NCI-H748 (cell line): ENCODE measurements around the gene UBE2E1.
A peak's percentile ranks its signal among the peaks of the same experiment; 100 is the strongest.
"Not testable (repeated sequence)": the region's sequence is repeated elsewhere in the genome, so short reads cannot be mapped to it uniquely, and the experiment has no call there.

Source experiments
- DNase-seq: peaks from one replicate; lab custom pipeline; 2025; ENCODE audit not compliant: unreplicated experiment; lab: John Stamatoyannopoulos, UW

Gene UBE2E1

GRCh38 chr3:23875113-23875725 lies 69.5 kb downstream of the UBE2E1 start:
- DNase-seq, result no peak

- DNase-seq, result no peak
Measured at GRCh38 chr3:23876923-23877322, 71.2 kb downstream of the UBE2E1 start.

GRCh38 chr3:23877329-23877980 lies 71.7 kb downstream of the UBE2E1 start:
- no peak for DNase-seq

- DNase-seq, result no peak
Measured at GRCh38 chr3:23879485-23879884, 73.7 kb downstream of the UBE2E1 start.

- peak; percentile 4 for DNase-seq
Measured at GRCh38 chr3:23880703-23881339, 75.1 kb downstream of the UBE2E1 start.

GRCh38 chr3:23881993-23882392 lies 76.2 kb downstream of the UBE2E1 start:
- DNase-seq, result not testable (repeated sequence)

- no peak for DNase-seq
Measured at GRCh38 chr3:23882487-23882918, 76.7 kb downstream of the UBE2E1 start.

GRCh38 chr3:23884481-23884880 lies 78.7 kb downstream of the UBE2E1 start:
- DNase-seq, result no peak

GRCh38 chr3:23885210-23885609 lies 79.5 kb downstream of the UBE2E1 start:
- DNase-seq, result no peak

GRCh38 chr3:23886311-23886710 lies 80.6 kb downstream of the UBE2E1 start:
- no peak for DNase-seq

- DNase-seq, result peak; percentile 5
Measured at GRCh38 chr3:23888617-23889228, 83.0 kb downstream of the UBE2E1 start.

- DNase-seq, result no peak
Measured at GRCh38 chr3:23889386-23889785, 83.6 kb downstream of the UBE2E1 start.

GRCh38 chr3:23889950-23890349 lies 84.2 kb downstream of the UBE2E1 start:
- DNase-seq, result no peak

- no peak for DNase-seq
Measured at GRCh38 chr3:23894254-23895061, 88.7 kb downstream of the UBE2E1 start.

GRCh38 chr3:23895181-23895580 lies 89.4 kb downstream of the UBE2E1 start:
- DNase-seq, result no peak

- DNase-seq, result no peak
Measured at GRCh38 chr3:23900744-23901143, 95.0 kb downstream of the UBE2E1 start.

GRCh38 chr3:23904545-23904944 lies 98.8 kb downstream of the UBE2E1 start:
- no peak for DNase-seq

GRCh38 chr3:23909341-23909740 lies 103.6 kb downstream of the UBE2E1 start:
- DNase-seq, result no peak

GRCh38 chr3:23911397-23911796 lies 105.6 kb downstream of the UBE2E1 start:
- no peak for DNase-seq

- not testable (repeated sequence) for DNase-seq
Measured at GRCh38 chr3:23912335-23912734, 106.6 kb downstream of the UBE2E1 start.

- no peak for DNase-seq
Measured at GRCh38 chr3:23913182-23913581, 107.4 kb downstream of the UBE2E1 start.
